ENCODE data around the gene KCNT1.

KCNT1 gene

GRCh38 chr9:135701067-135701958 lies 672 bp upstream of the KCNT1 start:
- peak in 1 of 2 experiments; percentile 32 for DNase-seq

GRCh38 chr9:135703726-135704125 lies 1.7 kb downstream of the KCNT1 start:
- no peak for DNase-seq

GRCh38 chr9:135704483-135704882 lies 2.5 kb downstream of the KCNT1 start:
- no peak for DNase-seq

GRCh38 chr9:135705376-135705775 lies 3.4 kb downstream of the KCNT1 start:
- DNase-seq, result no peak

GRCh38 chr9:135706288-135706687 lies 4.3 kb downstream of the KCNT1 start:
- no peak for DNase-seq

- DNase-seq, result no peak
These were observed 5.5 kb downstream of the KCNT1 start for GRCh38 chr9:135707252-135708138.

- no peak for DNase-seq
These were observed 6.2 kb downstream of the KCNT1 start for GRCh38 chr9:135708164-135708563.

GRCh38 chr9:135711391-135711790 lies 9.4 kb downstream of the KCNT1 start:
- no peak for DNase-seq

- DNase-seq, result no peak
These were observed 9.9 kb downstream of the KCNT1 start for GRCh38 chr9:135711881-135712280.

- DNase-seq, result no peak
These were observed 10.8 kb downstream of the KCNT1 start for GRCh38 chr9:135712613-135713295.

GRCh38 chr9:135714242-135715055 lies 12.5 kb downstream of the KCNT1 start:
- DNase-seq, result no peak

- no peak for DNase-seq
These were observed 13.1 kb downstream of the KCNT1 start for GRCh38 chr9:135715056-135715595.

GRCh38 chr9:135716045-135716444 lies 14.1 kb downstream of the KCNT1 start:
- no peak for DNase-seq

- DNase-seq, result no peak
These were observed 15.4 kb downstream of the KCNT1 start for GRCh38 chr9:135717410-135717809.

- DNase-seq, result no peak
These were observed 16.6 kb downstream of the KCNT1 start for GRCh38 chr9:135718616-135719015.

GRCh38 chr9:135719472-135719871 lies 17.5 kb downstream of the KCNT1 start:
- no peak for DNase-seq

GRCh38 chr9:135722365-135722764 lies 20.4 kb downstream of the KCNT1 start:
- no peak for DNase-seq

GRCh38 chr9:135724186-135724787 lies 22.3 kb downstream of the KCNT1 start:
- DNase-seq, result no peak

GRCh38 chr9:135726138-135726853 lies 24.3 kb downstream of the KCNT1 start:
- no peak for DNase-seq

GRCh38 chr9:135727257-135727875 lies 25.4 kb downstream of the KCNT1 start:
- no peak for DNase-seq

All from stimulated activated CD4-positive, alpha-beta T cell treated with anti-CD3 and anti-CD28 coated beads, Interleukin-4, amount 100 ng/mL, for 4 hours (primary cell).